GM18511 (cell line): ENCODE data around the gene TUBGCP6.

Experiments used
- ATAC-seq: cut with Tn5 transposase; IDR thresholded peaks from one replicate; pipeline ENCODE4 v1.9.1; 2021; ENCODE audit warnings: mild to moderate bottlenecking, moderate library complexity; ENCODE audit not compliant: unreplicated experiment

Gene TUBGCP6, protein sequence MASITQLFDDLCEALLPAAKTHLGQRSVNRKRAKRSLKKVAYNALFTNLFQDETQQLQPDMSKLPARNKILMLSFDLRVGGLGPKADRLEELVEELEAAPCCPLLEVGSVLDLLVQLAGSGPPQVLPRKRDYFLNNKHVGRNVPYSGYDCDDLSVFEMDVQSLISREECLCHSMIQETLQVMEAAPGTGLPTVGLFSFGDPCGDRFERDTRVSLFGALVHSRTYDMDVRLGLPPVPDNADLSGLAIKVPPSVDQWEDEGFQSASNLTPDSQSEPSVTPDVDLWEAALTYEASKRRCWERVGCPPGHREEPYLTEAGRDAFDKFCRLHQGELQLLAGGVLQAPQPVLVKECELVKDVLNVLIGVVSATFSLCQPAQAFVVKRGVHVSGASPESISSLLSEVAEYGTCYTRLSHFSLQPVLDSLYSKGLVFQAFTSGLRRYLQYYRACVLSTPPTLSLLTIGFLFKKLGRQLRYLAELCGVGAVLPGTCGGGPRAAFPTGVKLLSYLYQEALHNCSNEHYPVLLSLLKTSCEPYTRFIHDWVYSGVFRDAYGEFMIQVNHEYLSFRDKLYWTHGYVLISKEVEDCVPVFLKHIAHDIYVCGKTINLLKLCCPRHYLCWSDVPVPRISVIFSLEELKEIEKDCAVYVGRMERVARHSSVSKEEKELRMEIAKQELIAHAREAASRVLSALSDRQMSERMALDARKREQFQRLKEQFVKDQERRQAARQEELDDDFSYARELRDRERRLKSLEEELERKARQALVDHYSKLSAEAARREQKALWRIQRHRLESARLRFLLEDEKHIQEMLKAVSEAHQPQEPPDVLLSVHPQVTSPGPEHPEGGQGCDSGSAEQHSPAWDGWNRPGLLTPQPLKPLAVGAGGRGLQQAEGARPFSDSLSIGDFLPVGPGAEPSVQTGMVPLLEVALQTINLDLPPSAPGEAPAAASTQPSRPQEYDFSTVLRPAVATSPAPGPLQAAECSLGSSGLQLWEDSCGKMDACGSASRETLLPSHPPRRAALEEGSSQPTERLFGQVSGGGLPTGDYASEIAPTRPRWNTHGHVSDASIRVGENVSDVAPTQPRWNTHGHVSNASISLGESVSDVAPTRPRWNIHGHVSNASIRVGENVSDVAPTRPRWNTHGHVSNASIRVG (N-terminal part only)

DNA sequence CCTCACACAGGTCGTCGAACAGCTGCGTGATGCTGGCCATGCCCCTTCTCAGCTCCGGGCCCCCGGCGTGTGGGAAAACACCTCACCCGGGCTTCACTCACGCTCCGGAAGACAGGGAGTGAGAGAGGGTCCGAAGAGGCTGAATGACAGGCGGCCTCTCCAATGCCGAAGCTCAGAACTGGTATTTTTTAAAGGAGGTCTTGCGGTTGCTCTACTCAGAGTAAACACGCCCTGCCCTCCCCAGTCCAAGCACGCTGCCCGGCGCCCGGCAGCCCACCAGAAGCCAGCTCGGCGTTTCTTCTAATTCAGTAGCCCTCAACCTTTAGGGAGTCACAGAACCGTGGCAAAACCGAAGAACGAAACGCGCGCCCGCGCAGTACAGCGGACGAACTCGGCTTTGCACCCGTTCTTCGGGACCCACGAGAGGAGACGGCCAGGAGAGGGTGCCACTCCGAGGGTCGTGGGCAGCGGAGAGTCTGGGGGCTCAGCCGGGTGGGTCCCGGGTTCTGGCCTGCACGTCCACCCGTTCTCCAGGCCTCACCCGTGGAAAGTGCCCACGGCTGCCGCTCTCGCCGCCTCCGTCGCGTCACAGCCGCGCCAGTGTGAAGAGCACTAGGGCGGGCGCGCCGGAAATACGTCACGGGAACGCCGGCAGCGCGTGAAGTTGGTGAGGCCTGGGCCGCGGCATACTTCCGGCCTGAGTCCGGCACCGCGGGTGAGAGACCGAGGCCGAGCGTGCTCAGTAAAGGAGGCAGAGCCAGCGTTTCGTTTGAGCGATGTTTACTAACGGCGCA is at the start of gene TUBGCP6:
TSS of gene TUBGCP6 (minus strand) at position 604 of the 794 bp plus-strand sequence. CDS start at position 40, 564 bp downstream.
- ATAC-seq = peak; percentile 84

DNA sequence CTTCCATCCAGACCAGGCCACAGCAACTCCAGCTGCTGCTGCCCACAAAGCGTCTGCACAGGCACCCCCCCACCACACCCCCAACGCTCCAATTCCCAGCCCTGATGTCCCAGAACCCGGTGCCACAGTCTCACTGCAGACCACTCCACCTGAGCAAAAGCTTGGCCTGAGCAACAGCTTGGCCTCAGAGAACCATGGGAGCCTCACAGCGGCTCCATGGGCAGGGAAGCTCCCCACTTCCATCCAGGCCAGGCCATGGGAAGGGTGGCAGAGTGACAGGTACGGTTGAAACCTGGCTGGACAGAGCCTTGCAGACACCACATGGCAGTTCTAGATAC is 49.5 kb upstream of the TUBGCP6 start:
- no peak for ATAC-seq

DNA sequence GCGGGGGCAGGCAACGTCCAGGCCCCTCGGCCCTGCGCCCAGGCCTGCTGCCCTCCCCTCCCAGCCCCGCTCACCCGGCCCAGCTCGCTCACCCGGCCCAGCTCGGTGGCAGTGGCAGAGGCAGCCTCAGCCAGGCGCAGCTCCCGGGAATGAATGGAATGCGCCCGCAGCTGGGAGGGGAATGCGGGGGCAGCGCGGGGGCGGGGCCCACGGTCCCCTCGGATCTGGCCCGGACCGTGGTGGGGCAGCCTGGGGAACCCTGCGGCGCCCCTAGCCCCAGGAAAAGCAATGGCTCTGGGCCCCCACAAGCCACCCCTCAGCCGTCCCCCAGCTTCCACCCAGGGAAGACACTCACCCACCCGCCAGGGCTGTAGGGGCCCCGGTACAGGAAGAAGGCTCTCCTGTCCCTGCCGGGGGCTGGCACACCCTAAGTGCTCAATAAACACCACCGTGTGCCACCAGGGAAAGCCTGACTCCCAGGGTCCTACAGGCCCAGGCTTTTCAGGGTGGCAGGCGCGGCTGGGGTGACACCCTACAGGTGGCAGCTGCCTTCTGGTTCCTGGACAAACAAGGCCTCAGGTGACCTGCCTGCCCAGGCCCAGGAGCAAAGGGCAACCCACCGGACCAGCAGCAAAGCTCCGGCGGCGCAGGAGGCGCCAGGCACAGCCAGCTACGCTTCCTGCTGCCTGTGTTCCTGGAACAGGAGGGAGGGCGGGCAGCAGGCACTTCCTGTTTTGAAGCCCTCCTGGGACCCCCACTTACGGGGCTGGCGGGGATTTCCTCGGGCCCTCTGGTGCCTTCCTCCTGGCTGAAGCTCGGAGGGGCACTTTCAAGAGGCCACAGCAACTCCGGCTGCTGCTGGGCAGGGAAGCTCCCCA is 48.9 kb upstream of the TUBGCP6 start:
- ATAC-seq = no peak

DNA sequence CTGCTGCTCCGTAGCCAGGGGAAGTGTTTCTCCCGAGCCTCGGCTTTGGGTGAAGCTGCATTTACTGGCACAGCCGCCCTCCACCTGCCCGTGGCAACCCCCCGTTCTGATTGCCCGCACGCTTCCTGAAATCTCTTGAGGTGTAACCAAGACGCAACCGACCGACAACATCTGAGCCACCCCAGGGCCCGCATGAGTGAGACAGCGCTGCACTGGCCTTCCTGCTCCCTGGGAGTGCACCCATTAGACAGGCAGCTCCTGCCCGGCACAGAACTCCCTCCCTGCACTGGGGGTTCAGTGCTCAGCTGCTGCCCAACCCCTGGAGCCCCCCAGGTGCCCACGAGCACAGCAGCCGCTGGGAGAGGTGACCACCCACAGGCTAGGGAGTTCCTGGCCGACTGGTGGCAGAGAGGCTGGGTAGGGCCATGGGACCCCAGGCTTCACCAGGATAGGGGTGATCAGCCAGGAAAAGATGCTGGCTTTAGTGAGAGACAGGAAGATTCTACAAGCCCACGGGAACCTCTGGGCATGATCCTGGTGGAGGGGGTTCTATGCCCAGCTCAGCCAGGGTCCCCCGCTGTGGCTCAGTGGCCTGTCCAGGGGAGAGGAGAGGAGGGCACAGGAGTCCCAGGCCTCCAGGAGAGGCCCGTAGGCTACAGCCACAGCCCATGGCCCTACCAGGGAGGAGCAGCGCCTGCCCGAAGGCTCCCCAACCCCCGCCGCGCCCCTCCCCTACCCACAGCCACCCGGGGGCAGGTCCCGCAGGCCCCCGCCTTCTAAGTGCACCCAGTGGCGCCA is 48.0 kb upstream of the TUBGCP6 start:
- no peak for ATAC-seq

DNA sequence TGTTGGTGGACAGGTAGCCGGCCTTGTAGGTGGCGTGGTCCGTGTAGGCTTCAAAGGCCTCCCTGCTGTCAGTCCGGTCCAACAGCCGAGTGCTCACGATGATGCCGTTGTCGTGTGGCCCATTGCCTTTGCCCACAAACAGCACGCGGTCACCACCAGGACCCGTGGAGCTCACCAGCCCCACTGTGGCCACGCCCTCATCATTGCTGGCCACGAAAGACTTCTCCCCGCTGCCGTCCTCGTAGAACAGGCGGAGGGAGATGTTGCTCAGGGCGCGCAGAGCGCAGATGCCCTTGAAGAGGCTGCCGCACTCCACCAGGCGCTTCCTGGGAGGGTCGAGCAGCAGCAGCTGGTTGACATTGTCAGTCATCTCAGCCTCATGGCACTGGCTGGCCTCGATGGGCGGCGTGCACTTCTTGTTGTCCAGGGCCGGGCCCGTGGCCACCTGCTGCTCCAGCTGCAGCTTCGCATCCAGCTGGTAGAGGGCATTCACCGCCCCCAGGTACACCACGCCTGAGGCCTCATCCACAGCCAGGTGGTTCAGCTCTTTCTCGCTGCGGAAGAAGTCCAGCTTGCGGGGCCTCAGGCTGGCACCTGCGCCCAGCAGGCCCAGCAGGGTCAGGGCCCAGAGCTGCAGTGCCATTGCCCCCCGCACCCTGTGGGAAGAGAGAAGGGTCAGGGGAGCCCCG is 45.3 kb upstream of the TUBGCP6 start:
- no peak for ATAC-seq

DNA sequence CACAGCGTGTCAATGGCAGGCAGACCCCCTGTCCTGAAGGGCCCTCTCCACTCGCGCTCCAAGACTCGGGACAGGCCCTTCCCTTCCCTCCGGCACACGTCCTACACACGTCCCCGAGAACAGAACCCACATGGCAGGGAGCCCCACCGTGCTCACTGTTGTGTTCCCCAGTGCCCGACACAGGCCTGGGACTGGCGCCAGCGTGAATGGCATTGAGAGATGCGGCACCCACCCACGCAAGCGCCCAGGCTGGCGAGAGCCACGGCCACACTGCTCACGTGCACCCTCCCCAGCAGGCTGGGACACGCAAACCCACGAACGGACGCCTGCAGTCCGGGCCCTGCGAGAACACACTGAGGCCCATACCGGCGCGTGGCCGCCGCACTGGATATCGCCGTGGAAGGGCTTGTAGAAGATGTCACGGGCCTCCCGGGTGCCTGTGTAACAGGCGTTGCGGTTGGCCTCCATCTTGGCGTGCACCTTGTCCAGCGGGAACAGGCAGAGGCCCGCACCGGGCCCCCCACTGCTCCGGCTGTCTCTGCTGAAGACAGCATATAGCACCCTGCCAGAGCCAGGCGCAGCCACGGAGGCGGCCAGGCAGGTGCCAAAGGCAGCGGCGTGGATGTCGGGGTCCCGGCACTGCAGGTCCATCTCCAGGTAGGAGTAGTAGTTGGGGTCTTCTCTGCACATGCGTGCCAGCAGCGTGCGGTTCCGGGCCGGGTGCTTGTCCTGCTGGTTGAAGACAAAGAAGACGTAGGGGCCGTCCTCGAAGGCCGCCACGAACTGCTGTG is 44.5 kb upstream of the TUBGCP6 start:
- ATAC-seq = no peak

DNA sequence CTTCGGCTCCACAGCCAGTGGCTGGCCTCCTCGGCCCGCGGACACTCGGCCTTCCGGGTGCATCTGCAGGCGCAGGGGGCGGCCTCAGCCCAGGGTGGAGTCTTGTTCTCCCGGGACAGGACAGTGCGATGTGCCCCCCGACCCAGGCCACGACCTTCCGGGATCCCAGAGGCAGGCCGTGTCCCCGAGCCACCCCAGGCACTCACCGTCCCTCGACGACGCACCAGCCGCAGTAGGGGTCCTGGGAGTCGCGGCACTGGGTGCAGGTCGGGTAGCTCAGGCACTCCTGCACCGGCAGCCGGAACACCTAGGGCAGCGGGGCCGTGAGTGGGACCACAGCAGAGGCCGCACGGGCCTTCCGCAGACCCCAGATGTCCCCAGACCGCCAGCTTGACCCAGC is 42.9 kb upstream of the TUBGCP6 start:
- ATAC-seq = no peak

DNA sequence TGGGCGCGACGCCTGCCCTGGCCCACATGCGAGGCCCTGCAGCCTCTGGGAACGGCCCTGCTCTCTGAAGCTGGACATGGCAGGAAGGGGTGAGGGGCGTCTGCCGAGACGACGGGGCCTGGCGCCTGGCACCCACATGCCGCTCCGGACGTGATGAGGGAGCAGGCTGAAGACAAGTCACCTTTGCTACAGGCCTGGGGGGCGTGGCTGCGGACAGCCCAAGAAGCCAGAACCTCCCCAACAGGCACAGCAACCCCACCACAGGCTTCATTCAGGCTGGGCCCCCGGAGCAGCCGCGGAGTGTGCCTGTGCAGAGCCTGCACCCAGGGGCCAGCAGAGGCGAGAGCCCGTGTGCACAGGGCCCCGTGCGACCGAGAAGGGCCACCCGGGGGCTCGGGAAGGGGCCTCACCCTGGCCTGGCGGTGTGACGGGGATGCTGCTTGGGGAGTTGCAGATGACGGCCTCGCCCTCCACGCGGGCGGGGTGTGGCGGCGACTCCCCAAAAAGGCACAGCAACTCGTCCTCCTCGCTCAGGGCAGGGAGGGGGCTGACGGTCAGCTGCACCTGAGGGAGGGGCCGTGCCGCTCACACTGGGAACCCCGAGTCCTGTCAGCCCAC is 42.0 kb upstream of the TUBGCP6 start:
- no peak for ATAC-seq

DNA sequence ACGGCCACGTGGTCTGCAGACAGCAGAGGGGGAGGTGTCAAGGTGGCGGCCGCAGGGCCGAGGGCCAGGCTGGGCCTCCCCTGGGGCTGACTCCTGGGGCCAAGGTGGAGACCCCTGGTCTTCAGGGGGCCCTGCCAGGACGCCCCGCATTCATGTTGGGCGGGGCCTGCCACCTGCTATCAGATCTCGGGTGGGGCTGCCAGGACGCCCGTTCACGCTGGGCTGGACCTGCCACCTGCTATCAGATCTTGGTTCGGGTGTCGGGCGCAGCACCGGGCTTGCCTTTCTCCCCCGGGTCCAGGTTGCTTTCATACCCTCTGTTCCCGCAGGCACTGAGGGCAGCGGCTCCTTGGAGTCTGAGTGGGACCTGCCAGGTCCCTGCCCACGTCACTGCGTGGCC is 41.5 kb upstream of the TUBGCP6 start:
- ATAC-seq = no peak

DNA sequence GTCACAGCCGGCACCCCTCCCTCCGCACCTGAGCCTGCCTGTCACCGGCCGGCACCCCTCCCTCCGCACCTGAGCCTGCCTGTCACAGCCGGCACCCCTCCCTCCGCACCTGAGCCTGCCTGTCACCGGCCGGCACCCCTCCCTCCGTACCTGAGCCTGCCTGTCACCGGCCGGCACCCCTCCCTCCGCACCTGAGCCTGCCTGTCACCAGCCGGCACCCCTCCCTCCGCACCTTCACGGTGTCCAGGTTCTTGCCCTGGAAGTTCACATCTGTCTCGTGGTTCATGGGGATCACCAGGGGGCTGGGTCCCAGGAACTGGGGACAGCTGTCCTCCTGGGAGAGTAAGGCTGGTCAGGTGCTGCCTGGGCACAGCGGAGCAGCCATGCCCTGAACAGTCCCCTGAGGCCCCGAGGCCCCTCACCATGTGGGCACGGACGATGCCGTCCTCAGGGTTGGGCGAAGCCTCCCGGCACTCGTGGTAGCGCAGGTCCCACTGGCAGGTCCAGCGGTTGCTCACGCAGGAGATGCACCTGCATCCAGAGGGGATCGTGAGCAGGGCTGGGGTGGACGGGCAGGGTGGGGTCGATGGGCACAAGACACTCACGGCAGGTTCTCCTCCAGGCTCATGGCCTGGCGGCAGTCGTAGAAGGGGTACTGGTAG is 40.9 kb upstream of the TUBGCP6 start:
- no peak for ATAC-seq

DNA sequence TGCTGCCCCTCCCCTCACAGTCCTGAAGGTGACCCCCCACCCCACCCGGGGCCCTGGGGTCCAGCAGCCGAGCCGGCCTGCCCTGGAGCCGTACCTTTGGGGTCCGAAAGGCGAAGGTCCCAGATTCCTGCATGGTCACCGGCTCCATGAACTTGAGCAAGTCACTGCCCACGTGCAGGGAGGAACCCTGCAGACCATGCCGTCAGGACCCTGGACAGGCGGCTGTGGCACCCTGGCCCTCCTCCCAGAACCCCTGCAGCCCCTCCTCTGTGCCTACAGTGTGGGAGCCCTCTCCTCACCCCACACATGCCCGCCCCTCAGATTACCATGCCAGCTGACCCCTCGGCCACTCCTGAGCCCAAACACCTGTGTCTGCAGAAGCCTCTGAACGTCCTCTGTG is 39.7 kb upstream of the TUBGCP6 start:
- ATAC-seq = no peak

DNA sequence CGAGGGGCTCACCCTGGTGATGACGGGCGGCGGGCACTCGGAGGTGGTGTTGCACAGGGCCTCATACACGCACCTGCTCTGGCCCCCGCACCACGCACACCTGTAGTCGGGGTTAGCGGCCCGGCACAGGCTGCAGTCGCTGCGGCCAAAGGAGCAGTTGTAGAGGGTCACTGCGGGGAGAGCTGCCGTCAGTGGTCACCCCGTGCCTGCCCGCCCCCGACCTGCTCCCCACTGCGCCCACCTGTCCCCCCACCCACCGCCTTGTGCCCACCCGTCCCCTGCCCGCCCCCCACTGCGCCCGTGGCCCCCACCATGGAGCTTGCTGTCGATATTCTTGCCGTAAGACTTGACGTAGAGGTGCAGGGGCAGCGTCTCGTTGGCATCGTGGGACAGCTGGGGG is 39.0 kb upstream of the TUBGCP6 start:
- ATAC-seq = no peak

DNA sequence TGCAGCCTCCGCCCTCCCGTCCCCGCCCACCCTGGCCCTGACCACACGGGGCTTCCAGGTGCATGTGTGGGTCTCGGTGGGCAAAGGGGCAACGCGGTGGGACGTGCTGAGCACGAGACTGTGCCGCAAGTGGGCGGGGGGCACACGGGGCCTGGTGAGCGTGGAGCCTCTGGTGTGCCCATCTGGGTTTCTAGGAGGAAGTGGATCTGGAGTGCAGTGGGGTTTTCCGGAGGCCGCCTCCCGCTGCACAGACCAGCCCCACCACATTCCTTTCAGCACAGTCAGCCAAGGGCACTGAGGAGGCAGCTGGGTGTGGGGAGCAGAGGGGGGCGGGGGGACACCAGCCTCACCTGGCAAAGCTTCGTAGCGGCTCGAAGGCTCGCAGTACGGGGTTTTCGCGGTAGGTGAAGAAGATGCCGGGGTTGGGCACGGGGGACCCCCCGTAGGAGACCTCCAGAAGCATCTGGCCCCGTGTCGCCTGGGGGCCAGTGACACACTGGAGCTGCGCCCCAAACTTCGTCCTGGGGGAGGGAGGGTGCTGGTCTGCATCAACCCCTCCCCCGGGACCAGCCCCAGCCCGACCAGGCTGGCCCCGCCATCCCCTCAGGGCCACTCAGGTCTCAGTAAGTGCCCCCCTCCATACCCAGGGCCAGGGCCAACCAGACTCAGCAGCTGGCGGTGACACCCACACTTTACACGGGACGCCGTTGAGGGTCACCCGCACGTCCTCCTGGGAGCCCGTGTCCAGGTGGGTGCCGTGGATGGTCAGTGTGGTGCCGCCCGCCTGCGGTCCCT is 37.7 kb upstream of the TUBGCP6 start:
- no peak for ATAC-seq

DNA sequence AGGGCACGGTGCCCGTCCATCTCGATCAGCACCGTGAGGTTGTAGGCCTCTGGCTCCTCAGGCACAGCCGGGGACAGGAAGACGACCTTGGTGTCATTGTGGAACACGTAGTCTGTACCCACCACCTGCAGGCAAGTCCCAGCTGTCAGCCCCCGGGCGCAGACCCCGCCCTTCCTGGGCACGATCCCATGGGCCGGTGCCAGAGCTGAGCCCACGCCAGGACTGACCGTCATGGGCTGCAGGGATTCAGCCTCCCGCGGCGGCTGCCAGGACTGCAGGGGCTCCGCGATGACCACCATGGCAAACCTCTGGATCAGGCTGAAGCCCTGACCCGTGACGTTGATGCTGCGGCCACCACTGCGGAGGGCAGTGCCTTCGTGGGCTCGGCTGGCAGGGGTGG is 37.1 kb upstream of the TUBGCP6 start:
- no peak for ATAC-seq

DNA sequence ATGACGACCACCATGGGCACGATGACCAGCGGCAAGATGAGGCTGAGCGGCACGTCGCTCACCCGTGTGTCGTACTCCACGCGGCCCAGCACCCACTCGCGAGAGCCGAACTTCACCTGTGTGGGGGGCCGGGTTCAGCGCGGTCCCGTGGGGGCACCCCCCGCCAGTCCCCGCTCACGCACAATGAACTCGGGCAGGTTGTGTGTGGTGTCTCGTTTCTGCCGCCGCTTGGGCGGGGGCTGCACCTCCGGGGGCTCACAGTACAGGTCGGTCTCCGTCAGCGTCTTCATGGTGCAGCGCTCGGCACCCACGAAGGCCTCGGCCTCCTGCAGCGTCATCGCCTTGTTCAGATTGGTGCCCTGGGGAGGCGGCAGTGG is 36.5 kb upstream of the TUBGCP6 start:
- no peak for ATAC-seq
